ENCODE measurements around the gene FAM47C. TPM values are rescaled to one million over a fixed set of nuclear protein-coding genes. Genes with fewer than 3 reads are reported as not detected.
"Not testable (repeated sequence)": the region's sequence is repeated elsewhere in the genome, so short reads cannot be mapped to it uniquely, and the experiment has no call there.

The FAM47C gene
- total and polyA plus RNA-seq, 2 of the 4 experiments (the other 2 are of a cell fraction), result not detected

- H2BK15ac ChIP-seq (ENCODE audit: low read depth, low read length); DNase-seq; H3K4ac ChIP-seq (ENCODE audit: low read depth, low read length); dilution Hi-C loops (cut with HindIII; ENCODE audit: low sequenced_read_pairs, unreplicated experiment); H4K5ac ChIP-seq (ENCODE audit: low read depth, low read length); H3K27ac ChIP-seq (ENCODE audit: insufficient read depth, low read length); H3K36me3 ChIP-seq (ENCODE audit: control insufficient read depth, insufficient read depth, low read length); H2AFZ ChIP-seq (replicated peaks; ENCODE audit: low read length, poor library complexity); ATAC-seq (ENCODE audit: low read depth); H4K91ac ChIP-seq (ENCODE audit: insufficient read depth, low read depth, low read length); H2BK120ac ChIP-seq (ENCODE audit: low read depth, low read length); H4K8ac ChIP-seq (ENCODE audit: low read depth in 2 of 2, low read length in 2 of 2); H3K23ac ChIP-seq (ENCODE audit: low read depth, low read length); H4K20me1 ChIP-seq (ENCODE audit: insufficient read depth, low read length); in situ Hi-C loops (cut with MboI; ENCODE audit: low sequenced_read_pairs); H3K79me1 ChIP-seq (ENCODE audit: low read depth in 1 of 2, low read length in 2 of 2); H2AK9ac ChIP-seq (replicated peaks; ENCODE audit: low read depth, low read length, poor library complexity); H2BK20ac ChIP-seq (ENCODE audit: low read depth, low read length); H3K4me1 ChIP-seq (ENCODE audit: control insufficient read depth, insufficient read depth, low read length); H3K9me1 ChIP-seq (ENCODE audit: insufficient read depth, low read length); H3K56ac ChIP-seq (ENCODE audit: extremely low read depth, insufficient read depth, low read length); H3K4me2 ChIP-seq (ENCODE audit: low read depth, low read length); H3K9ac ChIP-seq (ENCODE audit: low read depth, low read length); H3K27me3 ChIP-seq (ENCODE audit: control insufficient read depth, insufficient read depth, low read length); intact Hi-C loops (cut with micrococcal nuclease); H2BK5ac ChIP-seq (ENCODE audit: low read depth, low read length, poor library complexity, severe bottlenecking); H3K9me3 ChIP-seq (ENCODE audit: control insufficient read depth, insufficient read depth, low read length); H3K18ac ChIP-seq (ENCODE audit: low read depth, low read length); H3K4me3 ChIP-seq (ENCODE audit: insufficient read depth, low read depth, low read length); CTCF ChIA-PET; H3K14ac ChIP-seq (replicated peaks; ENCODE audit: low read depth, low read length); POLR2A ChIA-PET (ENCODE audit: unreplicated experiment); BruUV-seq (replicated peaks); H2AK5ac ChIP-seq (ENCODE audit: low read depth, low read length): not testable (repeated sequence)
These were observed 49.4 kb downstream of the FAM47C start for GRCh38 chrX:37057572-37057971.

Data from IMR-90 (cell line).